Lower lobe of right lung (tissue), 2 donors: Measurements from ENCODE around the gene ZMPSTE24. TPM values are rescaled to one million over a fixed set of nuclear protein-coding genes. Genes with fewer than 3 reads are reported as not detected.

Experiments
- ATAC-seq, 2 donors: fragments of 200-7000 bp; cut with Tn5 transposase; one replicate each; pipeline ENCODE4 v1.9.1; 2020 to 2022; ENCODE audit warnings: mild to moderate bottlenecking in 2 of 2, moderate library complexity in 2 of 2
- DNase-seq: peaks from one replicate; pipeline ENCODE4 v3.0.0-alpha.2; 2020
- H3K27ac ChIP-seq: fragments of 200-600 bp; one replicate; pipeline ENCODE4 v1.8.0; 2022
- H3K27me3 ChIP-seq: fragments of 200-600 bp; one replicate; pipeline ENCODE4 v1.8.0; 2022; ENCODE audit warnings: low read depth
- H3K36me3 ChIP-seq: fragments of 200-600 bp; one replicate; pipeline ENCODE4 v1.8.0; 2022; ENCODE audit warnings: mild to moderate bottlenecking
- H3K4me1 ChIP-seq: fragments of 200-600 bp; one replicate; pipeline ENCODE4 v1.8.0; 2022
- H3K4me3 ChIP-seq: fragments of 200-600 bp; one replicate; pipeline ENCODE4 v1.8.0; 2022; ENCODE audit warnings: mild to moderate bottlenecking
- H3K9me3 ChIP-seq: fragments of 200-600 bp; one replicate; pipeline ENCODE4 v1.8.0; 2022
- CTCF ChIP-seq: fragments of 200-600 bp; IDR thresholded peaks from one replicate; pipeline ENCODE4 v1.8.0; 2022; ENCODE audit warnings: antibody characterized with exemption, mild to moderate bottlenecking
- intact Hi-C: fragments of 100-400 bp; cut with DNase I; formaldehyde crosslinking; loops from one replicate; pipeline ENCODE4 v1.11.0; 2022
- total RNA-seq: library from RNA; stranded (reverse); fragmentation: NEBNext Ultra II Directional; extraction: Animal tissue kit (Norgen Biotek cat#: 25700); gene quantifications from one replicate; pipeline ENCODE4 v1.2.1, GENCODE V29; 2021
- donor health status: DM: no; HTN: yes; CAD: no; lungs with severe emphysema.

Gene ZMPSTE24
- total RNA-seq, 1 donor from 2014 or later: 42.5 TPM

GRCh38 chr1:40251456-40251855 is 6.6 kb upstream of the ZMPSTE24 start:
- intact Hi-C loops: no loop called here
- TF ChIP-seq CTCF: no peak
- H3K27ac ChIP-seq: no peak overlapping the region
- no peak for DNase-seq
- peaks cover 9% of the 10 kb centered on the region for H3K4me1 ChIP-seq
- no peaks in the 10 kb centered on the region for H3K36me3 ChIP-seq
- H3K9me3 ChIP-seq: no peaks in the 10 kb centered on the region
- ATAC-seq: no peak
- H3K27me3 ChIP-seq: no peaks in the 10 kb centered on the region
- no peak overlapping the region for H3K4me3 ChIP-seq

- ATAC-seq: no peak
- no peak overlapping the region for H3K27ac ChIP-seq
- no peak overlapping the region for H3K4me3 ChIP-seq
- peaks cover 16% of the 10 kb centered on the region for H3K4me1 ChIP-seq
- no peaks in the 10 kb centered on the region for H3K9me3 ChIP-seq
- no peaks in the 10 kb centered on the region for H3K27me3 ChIP-seq
- intact Hi-C loops: no loop called here
- TF ChIP-seq CTCF: no peak
- no peak for DNase-seq
- no peaks in the 10 kb centered on the region for H3K36me3 ChIP-seq
Measured at GRCh38 chr1:40252601-40253000, 5.4 kb upstream of the ZMPSTE24 start.

- Histone ChIP-seq H3K4me1 (peaks cover 34% of the 10 kb centered on the region), H3K4me3 (no peak overlapping the region), H3K27me3 (no peaks in the 10 kb centered on the region), H3K27ac (no peak overlapping the region), H3K9me3 (no peaks in the 10 kb centered on the region), H3K36me3 (peaks cover 6% of the 10 kb centered on the region)
- TF ChIP-seq CTCF: no peak
- no peak for ATAC-seq
- intact Hi-C loops: no loop called here
- DNase-seq: no peak
Measured at GRCh38 chr1:40255231-40255630, 2.8 kb upstream of the ZMPSTE24 start.

GRCh38 chr1:40256401-40257084 is 1.5 kb upstream of the ZMPSTE24 start:
- intact Hi-C loops: no loop called here
- Histone ChIP-seq H3K4me1 (peaks cover 34% of the 10 kb centered on the region), H3K27ac (peak overlapping the region; percentile 98)

GRCh38 chr1:40257313-40257687 is 736 bp upstream of the ZMPSTE24 start:
- ATAC-seq (peak; percentile 1 to 44), DNase-seq (no peak)
- TF ChIP-seq CTCF: no peak
- H3K27me3 ChIP-seq: no peaks in the 10 kb centered on the region
- peaks cover 34% of the 10 kb centered on the region for H3K4me1 ChIP-seq
- intact Hi-C loops: no loop called here
- peaks cover 26% of the 10 kb centered on the region for H3K36me3 ChIP-seq
- H3K9me3 ChIP-seq: no peaks in the 10 kb centered on the region
- H3K4me3 ChIP-seq: peak overlapping the region; percentile 99
- H3K27ac ChIP-seq: peak overlapping the region; percentile 98

More at GRCh38 chr1:40256401-40257084, 1.5 kb upstream of the ZMPSTE24 start:
- no peaks in the 10 kb centered on the region for H3K9me3 ChIP-seq
- ATAC-seq (no peak), DNase-seq (no peak)
- no peaks in the 10 kb centered on the region for H3K27me3 ChIP-seq
- H3K4me3 ChIP-seq: peak overlapping the region; percentile 99
- no peak for TF ChIP-seq CTCF
- H3K36me3 ChIP-seq: peaks cover 19% of the 10 kb centered on the region
